ENCODE results near the gene JARID2.

The JARID2 gene

DNA sequence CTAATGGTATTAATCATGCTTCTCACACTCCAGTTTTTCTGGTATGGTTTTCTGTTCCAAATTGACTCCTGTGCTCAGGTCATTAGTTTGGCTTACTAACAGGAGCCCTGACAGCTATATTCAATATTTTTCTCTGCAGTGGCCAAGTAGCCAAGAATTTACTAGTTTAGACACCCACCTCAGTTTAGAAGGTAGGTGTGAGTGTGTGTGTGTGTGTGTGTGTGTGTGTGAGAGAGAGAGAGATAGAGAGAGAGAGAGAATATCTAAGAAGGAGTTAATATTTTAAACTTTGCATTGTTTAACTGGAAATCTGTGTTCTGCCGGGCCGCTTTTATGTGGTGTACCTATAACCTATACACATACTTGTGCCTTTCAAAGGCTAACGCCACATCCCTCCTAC, 18.5 kb downstream of the JARID2 start:
- no peak for DNase-seq (ENCODE audit: low read depth in 1 of 2, low spot score in 1 of 2)

DNA sequence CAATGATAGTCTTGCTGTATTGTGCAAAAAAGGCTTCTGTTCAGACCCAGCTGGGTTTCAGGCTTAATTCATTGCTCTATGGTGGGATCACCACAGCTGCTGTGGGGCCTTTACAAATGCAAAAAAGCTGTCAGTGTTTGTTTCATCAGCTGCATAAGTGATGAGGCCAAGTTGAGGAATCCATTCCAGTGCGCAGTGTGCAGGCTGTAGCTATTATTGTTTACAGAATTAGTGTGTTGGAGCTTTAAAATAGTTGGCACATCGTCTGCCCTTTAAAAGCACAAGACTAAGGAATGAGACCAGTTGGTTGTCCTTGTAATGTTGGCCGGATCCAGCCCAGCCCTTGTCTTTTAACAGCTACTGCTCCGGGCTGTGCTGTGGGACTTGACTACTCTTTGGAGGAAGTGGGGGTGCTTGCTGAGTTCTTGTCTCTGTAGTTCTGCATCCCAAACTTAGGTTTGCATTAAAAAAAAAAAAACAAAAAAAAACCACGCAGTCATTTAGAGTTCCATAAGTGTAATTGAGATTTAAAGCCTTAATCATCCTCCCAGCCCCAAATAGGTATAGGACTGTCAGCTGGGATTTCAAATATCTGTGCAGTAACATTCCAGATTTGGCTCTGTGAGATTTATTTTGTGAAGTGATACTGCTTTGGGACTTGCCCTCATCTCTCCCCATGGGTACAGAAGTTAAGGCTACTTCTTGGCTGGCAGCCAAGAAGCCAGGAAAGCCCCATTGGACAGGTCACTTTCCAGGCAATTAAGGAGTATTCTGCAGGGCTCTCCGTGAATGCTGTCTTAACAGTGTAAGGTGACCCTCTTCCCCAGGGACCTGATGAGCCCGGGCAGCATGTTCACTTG, 19.3 kb downstream of the JARID2 start:
- no peak for DNase-seq (ENCODE audit: low read depth in 1 of 2, low spot score in 1 of 2)

DNA sequence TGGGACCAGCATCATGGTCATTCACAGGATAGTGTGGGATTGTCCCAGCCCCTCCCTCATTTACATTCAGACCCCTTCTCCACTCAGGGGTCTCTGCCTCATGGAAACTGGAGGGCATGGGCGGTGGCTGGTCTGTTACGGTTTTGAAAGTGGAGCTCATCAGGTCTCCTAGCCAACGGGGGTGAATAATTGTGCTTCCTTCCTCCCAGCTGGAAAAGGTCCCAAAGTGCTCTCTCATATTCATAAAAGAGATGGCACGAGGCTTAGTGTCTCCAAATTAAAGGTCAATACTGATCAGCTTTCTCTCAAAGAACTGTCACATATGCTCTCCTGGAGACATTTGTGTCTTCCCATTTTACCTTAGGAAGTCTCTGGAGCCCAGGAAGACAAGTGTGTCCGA, 19.9 kb downstream of the JARID2 start:
- no peak for DNase-seq (ENCODE audit: low read depth in 1 of 2, low spot score in 1 of 2)

DNA sequence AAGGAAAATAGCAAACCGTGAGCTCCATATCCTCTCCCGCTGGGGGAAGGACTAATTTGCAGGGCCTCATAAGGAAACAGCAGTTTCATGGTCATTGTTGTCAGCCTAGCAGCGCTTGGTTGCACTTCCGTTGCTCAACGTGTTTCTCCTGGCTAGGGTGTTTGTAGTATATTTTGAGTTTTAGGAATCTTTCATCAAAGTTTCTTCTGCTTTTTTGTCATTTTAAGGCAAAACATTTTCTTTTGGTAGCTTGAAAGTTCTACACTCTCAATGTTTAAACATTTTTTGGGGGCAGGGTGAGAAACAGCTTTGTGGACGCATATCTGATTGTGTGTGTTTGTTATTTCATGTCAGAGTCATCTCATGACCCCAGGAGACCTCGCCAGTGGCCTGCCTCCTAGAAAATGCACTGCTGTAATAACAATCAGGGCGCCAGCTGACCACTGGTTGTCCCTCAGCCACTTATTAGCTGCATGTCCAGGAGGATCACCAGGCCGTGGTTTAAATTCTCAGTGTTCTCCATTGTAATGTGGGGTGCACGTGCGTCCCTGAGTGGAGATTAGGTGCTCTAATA, 20.6 kb downstream of the JARID2 start:
- no peak for DNase-seq (ENCODE audit: low read depth in 1 of 2, low spot score in 1 of 2)

DNA sequence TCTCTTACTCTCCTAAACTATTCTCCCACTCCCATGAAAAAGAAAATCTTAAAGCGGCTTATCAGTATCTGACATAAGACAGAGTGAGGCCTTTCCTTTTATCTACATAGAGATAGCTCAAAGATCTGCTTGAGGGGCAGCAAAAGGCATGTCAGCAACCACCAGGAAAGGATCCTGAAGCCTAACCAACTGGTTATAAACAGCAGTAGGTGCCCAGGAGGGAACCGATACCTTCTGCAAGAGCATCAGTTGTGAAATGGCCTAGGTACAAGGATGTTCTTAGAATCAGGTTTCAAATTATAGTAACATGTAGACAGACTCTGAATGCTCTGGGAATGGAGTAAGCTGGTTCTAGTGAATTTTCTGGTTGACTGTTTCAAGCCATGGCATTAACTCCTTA, 21.4 kb downstream of the JARID2 start:
- no peak for DNase-seq (ENCODE audit: low read depth in 1 of 2, low spot score in 1 of 2)

DNA sequence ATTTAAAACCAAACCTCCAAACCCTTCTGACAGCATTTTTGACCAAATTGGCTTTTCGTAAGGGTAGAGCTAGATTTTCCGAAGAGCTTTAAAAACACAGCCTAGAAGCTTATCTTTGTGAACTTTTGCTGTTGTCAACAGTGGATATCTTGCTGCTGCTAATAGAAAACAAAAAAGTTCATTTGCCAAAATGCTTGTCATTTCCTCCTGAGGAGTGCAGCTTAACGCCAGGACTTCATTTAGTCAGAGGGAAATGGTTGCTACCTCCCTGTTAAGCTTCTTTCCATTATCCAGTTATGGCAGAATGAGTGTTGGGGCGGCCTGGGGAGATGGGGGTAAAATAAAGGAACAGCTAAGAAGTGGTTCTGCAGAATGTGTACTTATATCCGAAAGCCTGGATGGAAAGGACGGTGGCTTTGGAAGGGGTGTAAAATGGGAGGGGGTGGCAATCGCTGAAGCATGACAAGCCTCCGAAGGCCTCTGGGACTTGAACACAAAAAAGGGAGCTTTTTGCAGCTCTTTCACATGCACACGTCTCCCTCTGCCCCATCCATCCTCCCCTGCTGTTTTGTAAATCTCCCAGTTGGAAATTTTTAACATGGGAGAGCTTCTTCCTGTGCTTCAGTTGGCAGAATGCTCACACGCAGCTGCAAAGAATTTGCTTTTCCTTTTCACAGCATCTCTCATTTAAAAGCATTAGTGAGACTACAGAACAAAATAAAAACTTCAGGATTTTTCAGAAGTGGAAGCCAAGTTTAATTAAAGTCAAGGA, 22.5 kb downstream of the JARID2 start:
- DNase-seq (ENCODE audit: low read depth in 1 of 2, low spot score in 1 of 2), result no peak

DNA sequence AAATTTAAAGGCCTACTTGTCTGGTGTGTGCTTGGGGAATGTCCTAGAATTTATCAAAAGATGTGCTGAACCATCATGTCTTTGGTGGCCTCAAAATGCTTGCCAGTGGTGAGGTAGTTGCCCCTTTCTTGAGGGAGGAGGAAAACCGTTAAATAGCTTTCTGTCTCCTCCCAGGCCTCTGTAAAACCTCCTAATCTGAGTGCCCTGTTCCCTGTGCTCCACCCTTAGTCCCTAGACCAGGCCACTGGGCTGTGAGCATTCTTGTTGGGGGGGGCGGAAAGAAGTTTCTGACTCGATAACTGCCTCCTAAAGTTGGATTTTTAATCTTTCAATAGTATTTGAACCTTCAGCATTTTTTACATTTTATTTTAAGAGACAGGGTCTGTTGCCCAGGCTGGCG, 23.1 kb downstream of the JARID2 start:
- DNase-seq (ENCODE audit: low read depth in 1 of 2, low spot score in 1 of 2), result no peak

DNA sequence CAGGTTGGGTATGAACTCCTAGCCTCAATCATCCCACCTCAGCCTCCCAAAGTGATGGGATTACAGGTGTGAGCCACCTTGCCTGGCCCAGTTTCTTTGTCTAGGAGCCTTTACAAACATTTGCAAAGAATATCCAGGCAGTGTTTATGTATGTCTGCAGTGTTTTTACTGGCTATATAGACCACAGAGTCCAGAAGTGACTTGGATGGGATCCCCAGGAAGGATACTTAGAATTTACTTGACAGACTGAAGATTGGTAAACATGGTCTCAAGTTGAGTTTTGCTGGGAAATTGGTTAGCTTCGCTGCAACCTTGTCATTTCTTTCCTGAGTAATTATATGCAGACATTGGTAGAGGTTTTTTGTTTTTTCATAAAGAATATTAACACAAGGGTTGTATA, 23.8 kb downstream of the JARID2 start:
- DNase-seq (ENCODE audit: low read depth in 1 of 2, low spot score in 1 of 2), result no peak

DNA sequence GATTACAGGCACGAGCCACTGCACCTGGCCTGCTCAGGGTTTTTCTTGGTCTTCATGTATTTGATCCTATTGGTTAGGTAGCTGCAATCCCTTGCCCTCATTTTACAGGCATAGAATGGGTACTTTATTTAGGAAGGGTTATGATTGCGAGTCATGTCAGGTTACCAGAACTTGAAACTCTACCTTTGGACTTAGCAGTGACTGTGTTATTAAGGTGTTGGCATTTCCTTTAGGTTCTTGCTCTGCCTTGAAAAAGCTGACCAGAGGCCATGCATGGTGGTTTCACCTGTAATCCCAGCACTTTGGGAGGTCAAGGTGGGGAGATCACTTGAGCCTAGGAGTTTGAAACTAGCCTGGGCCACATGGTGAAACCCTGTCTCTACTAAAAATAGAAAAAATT, 24.5 kb downstream of the JARID2 start:
- no peak for DNase-seq (ENCODE audit: low read depth in 1 of 2, low spot score in 1 of 2)

DNA sequence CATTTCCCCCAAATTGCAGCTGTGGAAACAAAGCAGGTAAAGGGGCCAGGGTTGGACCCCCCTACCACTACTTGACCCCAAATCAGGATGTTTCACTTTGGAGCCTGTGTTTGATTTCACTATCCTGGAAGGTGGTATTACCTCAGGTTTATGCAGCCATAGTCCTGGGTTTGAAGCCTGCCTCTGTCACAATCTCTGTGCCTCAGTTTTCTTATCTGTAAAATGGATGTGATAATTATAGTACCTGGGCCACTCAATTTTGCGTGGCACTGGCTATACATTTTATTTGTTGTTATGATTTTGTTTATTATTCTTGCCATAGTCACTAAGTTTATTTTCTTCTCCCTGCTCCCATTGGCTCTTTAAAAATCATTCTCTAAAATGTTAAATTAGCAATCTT, 26.7 kb downstream of the JARID2 start:
- DNase-seq (ENCODE audit: low read depth in 1 of 2, low spot score in 1 of 2), result no peak

DNA sequence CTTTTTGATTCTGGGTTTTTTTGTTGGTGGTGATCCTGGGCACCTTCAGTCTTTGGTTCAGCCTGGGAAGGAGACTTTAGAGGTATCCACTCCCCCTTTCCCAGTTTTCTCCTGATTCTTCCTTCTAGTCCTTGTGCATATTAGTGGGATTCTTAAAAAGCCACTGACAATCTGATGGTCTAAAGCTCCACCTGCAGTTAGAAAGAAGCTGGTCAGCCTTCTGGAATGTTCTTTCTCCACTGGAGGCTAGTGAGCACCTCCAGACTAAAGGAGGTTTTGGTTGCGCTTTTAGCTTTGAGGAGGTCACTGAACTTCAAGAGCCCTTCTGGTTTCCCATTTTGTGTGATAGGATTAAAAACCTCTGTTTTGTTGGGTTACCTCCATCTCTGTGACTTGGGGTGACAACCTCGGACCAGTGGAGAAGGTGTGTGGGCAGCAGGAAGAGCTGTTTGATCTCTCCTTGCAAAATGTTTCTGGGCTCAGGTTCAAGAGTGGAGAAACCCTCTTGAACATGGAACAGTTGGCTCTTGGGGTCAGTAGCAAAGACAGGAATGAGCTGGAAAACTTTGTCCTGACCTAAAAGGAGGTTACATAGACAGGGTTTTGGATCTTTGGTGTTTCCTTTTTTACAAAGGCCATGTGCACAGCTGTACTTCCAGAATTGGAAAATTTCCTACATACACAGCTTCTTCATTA, 29.0 kb downstream of the JARID2 start:
- no peak for DNase-seq (ENCODE audit: low read depth in 1 of 2, low spot score in 1 of 2)

DNA sequence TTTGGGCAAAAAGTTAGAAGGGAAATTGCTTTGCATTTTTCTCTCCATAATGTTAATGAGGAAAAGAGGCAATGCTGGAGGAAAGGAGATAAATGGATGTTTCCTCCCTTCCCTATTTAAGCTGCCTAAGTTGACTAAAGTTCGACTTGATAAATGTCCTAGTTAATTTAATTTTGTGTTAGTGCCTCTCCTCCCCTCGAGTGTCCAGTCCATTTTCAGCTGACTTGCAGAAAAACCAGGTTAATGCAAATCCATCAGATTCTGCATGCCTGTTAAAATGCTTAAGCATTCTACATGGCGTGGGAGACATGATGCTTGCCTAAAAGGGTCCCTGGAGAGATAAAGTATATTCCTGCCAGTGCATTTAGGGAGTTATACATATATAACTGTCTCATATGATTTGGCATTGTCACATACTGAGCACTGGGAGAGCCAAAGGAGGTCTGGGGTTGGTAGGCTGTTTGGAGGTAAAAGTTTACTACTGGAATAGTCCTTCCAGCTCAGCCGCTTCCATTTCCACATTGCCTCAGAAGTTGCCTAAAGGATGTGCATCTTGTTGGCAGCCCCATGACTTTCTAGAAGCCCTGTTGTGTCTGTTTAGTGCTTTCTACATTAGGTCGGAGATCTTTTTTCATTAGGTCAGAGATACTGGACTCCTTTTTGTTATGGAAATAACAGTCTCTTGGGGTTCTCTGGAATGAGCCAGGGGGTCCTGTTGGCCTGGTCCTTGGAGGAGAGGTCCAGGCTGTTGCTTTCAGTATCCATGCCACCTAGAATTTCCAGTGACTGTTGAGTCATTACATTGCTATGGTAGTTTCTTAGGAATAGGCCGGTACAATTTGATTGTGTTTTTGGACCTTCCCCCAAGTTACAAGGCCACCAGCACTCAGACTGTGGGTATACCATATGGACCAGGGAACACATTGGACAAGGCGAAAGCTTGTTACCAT, 30.4 kb downstream of the JARID2 start:
- DNase-seq (ENCODE audit: low read depth in 1 of 2, low spot score in 1 of 2), result no peak

DNA sequence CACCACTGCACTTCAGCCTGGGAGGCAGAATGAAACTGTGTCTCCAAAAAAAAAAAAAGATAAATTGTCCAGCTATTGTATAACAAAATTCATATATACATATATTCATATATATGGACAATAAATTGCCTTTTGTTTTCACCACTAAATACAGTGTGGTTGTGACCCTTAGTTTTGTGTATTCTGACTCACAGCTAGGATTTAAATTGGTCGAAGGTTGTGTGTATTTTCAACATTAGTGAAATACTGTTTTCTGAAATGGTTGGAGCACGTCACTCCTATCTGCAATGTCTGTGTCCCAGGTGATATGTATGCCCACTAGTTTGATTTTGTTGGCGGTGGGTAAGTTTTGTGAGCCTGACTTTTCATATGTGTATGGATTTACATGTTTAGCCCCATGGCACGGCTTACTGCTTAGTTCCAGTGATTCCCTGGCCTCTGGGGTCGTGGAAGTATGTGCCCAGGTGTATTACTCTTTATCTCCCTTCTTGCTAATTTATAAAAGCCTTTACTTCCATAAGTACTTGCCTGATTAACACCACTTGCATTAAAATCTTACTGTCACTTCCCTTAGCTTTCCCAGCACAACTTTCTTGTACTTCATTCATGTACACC, 33.3 kb downstream of the JARID2 start:
- no peak for DNase-seq (ENCODE audit: low read depth in 1 of 2, low spot score in 1 of 2)

DNA sequence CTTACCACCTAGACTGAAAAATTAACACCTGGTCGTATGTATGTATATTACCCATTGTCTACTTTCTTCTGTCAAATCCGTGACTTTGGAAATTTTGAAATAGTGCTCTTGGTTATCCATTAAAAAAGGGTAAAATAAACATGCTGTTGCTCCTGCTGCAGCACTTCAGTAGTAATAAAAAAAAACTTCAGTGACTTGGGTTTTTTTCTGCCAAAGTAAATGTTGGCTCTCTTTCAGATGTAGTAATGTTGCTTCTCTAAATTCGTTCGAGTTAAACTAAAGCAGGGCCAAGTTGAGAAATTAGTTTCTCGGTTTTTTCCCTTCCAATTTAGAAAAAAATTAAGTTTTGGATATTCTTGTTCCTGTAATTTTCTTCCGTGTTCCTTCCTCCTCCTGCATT, 34.2 kb downstream of the JARID2 start:
- no peak for DNase-seq (ENCODE audit: low read depth in 1 of 2, low spot score in 1 of 2)

DNA sequence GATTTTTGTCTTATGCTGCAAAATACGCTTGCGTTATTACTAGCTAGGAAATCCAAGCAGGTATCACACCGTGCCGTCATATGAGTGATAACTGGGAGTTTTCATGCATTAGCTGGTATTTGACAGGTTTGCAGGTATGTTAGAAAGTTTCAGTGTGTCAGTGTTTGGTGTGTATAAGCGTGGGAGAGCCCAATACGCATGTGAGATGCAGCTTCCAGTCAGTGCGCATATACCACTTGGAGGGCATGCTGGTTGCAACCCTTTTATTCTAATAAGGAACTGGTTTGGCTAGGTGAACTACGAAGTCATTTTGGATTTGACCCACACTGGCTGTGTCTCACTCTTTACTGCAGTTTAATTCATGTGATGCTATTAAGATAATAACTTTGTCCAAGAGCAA, 35.1 kb downstream of the JARID2 start:
- DNase-seq (ENCODE audit: low read depth in 1 of 2, low spot score in 1 of 2), result no peak

DNA sequence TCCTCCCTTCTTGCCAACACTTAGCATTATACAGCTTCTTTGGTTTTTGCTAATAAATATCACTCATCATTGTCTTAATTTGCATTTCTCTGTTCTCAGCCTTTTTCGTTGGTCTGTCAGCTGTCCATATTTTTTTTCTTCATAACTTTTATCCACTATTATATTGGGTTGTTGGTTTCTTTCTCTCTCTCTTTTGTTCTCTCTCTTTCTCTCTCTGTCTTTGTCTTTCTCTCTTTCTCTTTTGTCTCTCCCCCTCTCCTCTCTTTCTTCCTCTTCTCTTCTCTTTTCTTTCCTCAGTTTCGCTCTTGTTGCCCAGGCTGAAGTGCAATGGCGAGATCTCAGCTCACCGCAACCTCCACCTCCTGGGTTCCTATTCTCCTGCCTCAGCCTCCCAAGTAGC, 36.5 kb downstream of the JARID2 start:
- DNase-seq (ENCODE audit: low read depth in 1 of 2, low spot score in 1 of 2), result no peak

DNA sequence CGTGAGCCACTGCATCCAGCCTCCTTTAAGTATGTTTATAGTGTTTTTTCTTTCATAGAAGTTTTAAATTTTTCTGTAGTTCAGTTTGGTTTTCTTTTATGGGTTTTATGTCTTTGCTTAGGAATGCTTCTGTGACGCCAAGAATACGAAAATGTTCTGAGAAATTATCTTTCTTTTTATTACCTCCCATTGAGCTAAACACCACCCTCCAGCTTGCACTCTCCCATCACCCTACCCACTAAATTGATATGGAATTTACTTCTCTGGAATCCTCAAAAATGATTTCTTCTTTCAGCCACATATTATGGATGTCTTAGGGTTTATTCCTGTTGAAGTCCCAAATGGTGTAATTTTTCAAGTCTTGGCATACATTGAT, 38.1 kb downstream of the JARID2 start:
- DNase-seq (ENCODE audit: low read depth in 1 of 2, low spot score in 1 of 2), result no peak

DNA sequence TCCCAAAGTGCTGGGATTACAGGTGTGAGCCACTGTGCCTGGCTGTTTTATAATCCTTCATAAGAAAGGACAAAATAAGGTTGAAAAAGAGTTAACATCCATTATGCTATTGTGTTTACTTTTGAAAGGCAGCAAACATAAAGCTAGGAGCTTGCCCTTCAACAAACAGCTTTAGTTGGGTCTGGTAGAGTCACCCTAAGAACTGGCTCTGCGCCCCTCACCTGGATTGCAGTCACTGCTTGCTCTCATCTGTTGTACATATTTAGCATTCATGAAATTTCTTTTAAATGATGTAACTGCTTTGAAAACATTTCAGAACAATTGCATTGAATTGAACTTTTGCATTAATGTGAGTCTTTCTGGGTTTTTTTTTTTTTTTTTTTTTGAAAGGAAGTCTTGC, 38.9 kb downstream of the JARID2 start:
- DNase-seq (ENCODE audit: low read depth in 1 of 2, low spot score in 1 of 2), result no peak

DNA sequence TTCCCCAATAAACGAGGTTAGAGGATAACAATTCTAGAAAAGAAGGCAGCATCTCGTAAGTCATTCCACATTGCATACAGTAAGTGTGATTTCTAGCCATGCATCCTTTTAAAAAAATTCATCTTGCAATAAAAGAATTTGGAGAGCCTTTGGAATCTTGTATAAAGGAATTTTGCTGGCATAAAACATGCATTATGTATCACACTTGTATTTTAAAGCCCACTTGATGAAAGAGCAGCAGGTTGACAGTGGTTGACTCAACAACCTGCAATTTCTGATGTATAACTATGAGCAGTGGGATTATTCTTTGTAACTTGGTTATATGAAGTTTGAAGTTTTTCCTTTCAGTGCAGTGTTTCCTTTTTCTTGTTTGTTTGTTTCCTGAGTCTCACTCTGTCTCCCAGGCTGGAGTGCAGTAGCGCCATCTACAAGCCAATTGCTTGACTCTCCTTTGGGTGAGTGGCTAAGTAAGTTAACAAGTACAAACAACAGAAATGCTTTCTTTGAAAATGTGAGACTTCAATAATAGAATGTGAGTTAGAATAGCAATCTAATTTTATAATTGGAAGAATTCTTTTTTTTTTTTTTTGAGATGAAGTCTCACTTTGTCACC, 39.9 kb downstream of the JARID2 start:
- no peak for DNase-seq (ENCODE audit: low read depth in 1 of 2, low spot score in 1 of 2)
